Measurements from ENCODE around the gene FDXACB1.
A peak's percentile ranks its signal among the peaks of the same experiment; 100 is the strongest.
"Not testable (repeated sequence)": the region's sequence is repeated elsewhere in the genome, so short reads cannot be mapped to it uniquely, and the experiment has no call there.

Gene FDXACB1

DNA sequence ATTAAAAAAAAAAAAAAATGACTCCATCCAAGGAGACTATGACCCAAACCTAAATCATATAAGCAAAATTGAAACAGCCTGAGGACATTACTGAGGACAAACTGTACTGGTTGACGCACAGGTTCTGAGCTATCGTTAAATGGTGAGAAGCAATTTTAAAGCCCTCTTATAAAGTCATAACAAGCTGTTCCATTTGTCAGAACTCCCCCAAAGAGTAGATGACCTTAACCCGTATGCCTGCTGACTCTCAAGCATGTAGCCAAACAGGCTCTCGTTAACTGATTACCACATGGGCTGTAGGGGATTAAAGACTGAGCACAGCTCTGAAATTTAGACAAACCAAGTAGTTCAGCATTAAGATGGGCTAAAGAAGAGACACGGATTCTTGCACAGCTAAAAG, 30.4 kb upstream of the FDXACB1 start:
- no peak for DNase-seq

DNA sequence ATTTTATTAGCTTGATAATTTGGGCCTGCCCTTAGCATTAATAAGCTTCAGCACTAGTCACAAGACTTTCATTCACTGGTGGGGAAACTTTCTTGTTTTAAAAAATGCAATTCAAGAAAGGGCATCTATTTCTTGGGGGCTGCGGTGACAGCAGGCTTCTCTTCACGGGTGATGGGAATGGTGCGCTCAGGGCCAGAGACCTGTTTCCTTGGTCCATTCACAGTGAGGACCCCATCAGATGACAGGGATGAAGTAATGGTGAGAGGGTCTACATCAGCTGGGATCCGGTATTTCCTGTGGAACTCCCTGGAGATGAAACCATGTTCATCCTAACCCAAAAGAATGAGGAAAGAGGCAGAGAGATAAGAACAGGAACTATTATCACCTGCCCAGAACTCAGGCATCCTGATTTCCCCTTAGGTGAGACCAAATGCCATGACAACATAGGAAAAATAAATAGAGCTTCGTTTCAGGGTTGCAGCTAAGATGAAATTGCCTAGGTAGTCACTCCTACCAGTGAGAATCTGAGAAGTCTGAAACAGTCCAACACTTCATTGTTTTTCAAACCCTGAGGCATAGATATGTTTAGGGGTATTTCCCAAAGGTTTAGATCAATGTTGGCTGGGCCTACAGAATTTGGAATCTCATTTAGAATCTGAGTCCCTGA, 29.8 kb upstream of the FDXACB1 start:
- no peak for DNase-seq

DNA sequence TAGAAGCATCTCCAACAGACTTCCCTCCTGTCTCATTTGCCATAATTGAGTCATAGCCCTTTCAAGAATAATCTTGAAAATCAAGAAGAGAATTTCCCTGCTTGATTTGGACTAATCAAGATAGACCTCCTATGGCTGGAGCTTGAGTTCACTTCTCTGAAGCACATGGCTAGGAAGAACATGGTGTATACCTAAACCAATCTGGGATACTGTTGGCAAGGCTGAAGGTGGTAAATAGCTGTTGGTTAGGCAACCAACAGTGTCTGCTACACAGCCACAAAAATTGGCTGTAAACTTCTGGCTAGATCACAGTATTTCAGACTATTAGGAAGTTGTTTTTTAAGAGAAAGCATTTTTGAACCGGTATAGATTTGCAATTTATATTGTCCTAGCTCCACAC, 27.7 kb upstream of the FDXACB1 start:
- no peak for DNase-seq

DNA sequence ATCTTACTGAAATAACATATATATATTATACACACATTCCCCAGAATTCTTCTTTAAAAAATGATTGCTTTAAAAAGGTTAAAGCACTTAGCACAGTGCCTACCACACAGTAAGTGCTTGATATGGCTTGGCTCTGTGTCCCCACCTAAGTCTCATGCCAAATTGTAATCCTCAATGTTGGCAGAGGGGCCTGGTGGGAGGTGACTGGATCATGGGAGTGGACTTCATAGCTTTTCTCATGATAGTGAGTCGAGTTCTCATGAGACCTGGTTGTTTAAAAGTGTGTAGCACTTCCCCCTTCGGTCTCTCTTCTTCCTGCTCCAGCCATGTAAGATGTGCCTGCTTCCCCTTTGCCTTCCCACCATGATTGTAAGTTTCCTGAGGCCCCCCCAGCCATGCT, 26.4 kb upstream of the FDXACB1 start:
- no peak for DNase-seq

DNA sequence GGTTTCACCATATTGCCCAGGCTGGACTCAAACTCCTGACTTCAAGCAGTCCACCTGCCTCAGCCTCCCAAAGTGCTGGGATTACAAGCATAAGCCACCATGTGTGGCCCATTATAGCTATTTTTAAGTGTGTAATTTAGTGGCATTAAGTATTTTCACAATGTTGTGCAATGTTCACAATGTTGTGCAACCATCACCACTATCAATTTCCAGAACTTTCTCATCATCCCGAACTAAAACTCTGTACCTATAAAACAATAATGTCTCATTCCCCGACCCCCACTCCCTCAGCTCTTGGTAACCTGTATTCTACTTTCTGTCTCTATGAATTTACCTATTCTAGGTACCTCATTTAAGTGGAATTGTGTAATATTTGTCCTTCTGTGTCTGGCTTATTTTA, 7.9 kb upstream of the FDXACB1 start:
- DNase-seq: no peak

DNA sequence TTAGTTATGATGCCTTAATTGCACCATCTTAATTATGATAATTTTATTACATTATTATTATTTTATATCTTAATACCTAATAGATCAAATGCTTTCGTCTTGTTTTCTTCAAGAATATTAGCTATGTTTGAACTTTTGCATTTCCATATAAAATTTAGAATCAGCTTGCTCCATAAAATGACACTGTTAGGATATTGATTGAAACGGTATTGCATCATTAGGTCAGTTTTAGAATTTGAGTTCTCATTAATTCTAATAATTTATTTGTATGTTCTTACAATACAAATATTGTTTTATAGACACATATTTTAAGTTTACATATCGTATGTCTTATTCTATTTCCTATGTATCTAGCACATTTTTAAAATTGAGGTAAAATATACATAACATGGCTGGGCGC, 7.1 kb upstream of the FDXACB1 start:
- DNase-seq: no peak

DNA sequence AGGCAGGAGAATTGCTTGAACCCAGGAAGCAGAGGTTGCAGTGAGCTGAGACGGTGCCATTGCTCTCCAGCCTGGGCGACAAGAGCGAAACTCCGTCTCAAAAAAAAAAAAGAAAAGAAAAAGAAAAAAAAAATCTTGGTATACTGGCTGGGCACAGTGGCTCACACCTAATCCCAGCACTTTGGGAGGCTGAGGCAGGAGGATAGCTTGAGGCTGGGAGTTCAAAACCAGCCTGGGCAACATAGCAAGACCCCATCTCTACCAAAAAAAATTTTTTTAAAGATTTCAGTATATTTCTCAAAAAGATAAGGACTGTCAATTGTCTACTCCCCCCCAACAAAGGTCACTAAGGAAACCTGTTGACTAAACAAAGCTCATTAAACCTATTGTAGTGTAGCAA, 6.1 kb upstream of the FDXACB1 start:
- DNase-seq: not testable (repeated sequence)

DNA sequence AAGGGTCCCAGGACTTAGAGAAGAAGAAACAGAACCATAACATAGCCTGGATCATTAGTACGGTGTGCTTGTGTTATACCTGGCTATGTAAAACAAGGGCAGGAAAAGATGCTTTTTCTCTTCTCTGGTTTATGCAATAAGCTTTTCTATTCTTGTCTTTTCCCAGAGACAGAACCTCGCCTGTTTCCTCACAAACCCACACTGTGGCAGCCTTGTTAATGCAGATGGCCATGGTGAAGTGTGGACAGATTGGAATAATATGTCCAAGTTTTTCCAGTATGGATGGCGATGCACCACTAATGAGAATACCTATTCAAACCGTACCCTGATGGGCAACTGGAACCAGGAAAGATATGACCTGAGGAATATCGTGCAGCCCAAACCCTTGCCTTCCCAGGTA, 3.2 kb upstream of the FDXACB1 start:
- no peak for DNase-seq

DNA sequence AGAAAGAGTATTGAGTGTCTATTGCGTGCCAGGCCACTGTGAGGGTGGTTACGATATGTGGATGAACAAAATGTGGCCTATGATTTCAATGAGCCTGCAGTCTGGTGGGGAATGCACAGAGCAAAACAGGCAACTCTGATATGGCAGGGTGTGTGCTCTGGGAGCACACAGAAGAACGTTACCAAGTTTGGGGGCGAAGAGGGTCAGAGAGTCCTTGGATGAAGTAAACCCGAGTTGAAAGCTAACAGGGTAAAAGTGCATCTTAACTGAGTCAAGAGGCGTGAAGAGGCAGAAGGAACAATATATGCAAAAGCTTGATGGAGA, 634 bp upstream of the FDXACB1 start:
- no peak for DNase-seq

DNA sequence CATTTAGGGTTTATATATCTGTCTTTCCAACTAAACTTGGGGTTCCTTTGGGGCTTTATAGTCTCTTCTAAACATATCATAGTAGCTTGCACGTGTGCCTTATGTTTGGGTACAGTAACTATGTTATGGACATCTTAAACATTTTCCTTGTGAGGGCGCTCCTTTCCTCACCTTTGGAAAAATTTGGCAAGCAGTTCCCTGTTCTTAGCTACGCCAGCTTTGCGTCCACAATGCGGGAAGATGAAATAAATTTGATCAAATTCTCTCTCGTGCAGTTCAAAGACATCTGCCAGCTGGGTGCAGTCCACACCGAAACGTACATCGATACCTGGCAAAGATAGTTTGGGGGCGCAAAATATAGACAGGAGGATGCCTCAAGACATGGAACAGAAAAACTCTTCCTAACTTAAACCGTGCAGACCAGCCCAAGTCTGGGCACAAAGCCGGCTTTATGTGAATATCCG, 548 bp downstream of the FDXACB1 start:
- peak; percentile 30 for DNase-seq

DNA sequence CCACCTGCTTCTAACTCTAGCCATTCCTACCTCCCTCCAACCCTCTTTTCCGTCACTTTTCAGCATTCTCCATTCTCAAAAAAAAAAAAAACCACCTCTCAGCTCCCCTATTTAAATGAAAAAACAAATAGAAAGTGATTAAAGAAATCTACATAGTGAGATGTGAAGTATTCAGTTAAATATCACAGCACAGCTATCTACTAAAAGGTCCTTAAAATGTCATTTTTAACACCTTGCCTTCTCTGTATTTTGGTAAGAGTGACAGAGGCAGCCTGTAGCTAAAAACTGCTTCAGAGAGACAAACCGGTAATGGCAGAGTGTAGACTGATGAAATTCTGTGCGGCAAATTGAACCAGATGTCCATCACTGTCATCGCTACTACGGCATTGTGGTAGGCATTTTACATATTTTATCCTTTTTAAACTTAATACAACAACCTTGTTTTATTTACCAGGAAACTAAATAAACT, 7.2 kb downstream of the FDXACB1 start:
- DNase-seq: no peak

DNA sequence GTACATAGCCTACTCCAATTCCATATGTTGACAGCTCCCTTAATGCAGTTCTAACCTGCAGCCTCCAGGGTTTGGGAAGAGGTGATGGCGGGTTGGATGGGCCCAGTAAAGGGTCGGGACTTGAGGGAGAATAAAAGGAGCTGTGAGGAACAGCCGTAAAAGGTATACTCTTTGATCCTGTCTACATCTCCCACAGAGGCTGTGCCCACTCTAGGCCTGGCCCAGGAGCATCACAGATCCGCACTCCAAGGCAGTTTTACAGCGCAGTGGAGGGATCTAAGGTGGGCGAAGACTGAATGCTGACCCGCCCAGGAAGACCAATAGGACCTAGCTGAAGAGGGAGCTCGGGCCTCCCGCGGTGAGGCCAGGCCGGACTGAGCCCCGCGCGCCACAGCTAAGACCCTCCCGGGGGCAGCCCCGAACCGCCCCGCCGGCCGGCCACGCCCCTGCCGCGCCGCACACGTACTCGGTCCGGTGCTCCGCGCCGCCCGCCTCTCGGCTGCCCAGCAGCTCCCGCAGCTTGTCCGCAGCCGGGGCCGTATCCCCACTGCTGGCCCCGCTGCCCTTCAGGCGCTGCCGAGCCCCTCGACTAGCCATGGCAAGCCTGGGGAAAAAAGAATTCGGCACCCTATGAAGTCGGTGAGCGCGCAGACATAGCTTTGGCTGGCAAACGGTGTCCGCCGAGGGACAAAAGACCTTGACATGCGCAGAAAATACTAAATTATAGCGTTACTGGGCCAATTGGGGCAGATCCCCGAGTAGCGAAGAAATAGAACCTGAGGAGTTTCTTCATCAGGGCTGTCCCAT, 7.9 kb downstream of the FDXACB1 start, which contains the start of gene ALG9:
Gene ALG9, minus strand, starts transcription at position 696 of the 807 bp plus-strand sequence. Its CDS starts 99 bp downstream, at position 597.
- DNase-seq: peak; percentile 70

DNA sequence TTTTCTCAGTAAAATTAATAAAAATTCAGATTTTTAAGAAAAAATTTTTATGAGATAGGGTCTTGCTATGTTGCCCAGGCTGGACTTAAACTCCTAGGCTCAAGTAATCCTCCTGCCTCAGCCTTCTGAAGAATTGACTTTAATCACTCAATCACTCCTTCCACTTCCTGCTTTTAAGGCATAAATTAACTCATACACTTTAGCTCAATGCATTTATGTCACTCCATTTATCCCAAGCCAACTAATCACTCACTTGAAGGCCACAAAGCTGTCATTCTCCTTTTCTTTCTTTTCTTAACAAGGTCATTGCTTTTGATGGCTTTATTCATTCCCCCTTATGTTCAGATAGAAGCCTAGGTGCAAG, 8.5 kb downstream of the FDXACB1 start:
- DNase-seq: no peak

DNA sequence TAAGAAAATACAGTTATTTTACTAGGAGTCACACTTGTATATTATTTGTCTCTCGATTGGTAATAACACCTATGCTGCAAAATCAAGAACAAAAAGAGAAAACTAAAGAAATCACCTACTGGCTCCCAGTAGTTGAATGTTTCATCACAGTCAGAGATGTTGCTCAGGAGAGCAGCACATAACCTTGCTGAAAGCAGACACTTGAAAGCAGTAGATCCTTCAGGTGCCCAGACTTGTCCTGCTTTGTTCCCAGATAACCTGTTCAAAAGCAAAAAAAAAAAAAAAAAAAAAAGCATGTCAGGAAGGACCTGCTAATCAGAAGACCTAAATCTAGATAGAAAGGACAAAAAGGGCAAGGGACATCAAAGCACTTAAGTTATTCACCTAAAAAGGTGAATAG, 8.9 kb downstream of the FDXACB1 start:
- no peak for DNase-seq

DNA sequence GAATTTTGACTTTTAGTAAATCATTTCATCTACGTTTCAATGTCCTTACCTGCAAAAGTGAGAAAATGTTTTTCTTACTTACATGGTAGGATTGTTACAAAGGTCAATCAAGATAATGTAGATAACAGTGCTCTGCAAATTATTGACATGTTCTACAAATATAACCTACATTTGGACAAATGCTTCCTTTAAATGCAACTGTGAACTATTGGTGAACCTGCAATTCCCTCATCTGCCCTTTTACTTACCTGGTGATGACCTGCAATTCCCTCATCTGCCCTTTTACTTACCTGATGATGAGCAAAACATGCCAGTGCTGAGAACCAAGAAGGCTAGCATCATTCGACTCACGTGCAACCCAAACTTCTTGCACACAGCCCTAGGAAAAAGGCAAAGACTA, 18.7 kb downstream of the FDXACB1 start:
- DNase-seq: no peak

DNA sequence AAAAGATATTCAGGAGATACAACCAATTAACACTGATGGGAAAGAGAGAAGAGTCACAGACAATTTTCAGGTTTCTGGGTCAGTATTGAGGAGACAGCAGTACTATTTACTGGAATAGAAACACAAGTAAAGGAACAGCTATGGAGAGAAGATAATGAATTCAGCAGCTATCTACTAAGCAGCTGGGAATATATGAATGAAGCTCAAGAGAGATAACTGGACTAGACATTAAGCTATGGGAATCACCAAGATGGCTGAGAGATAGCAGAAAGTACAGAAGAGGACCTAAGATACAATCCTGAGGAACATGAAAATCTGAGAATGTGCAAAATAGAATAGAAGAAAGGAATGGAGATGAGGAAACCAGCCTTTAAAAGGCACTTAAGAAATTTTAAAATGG, 23.5 kb downstream of the FDXACB1 start:
- no peak for DNase-seq

DNA sequence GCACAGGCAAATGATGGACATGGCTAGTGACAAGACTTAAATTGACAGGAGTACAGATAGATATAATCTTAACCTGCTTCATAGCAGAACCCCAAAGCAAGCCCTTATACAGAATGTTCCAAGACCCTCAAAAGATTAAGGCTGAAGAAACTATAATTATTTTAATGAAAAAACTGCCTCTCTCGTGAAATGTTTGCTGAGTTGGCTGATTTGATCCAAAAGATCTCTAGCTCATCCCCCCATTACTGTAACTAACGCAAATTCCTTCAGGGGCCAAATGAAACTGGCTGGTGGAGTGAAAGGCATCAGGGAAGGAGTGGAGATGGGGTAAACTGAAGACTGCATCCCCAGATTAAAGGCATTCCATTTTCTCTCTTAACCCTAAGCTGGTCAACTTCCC, 26.9 kb downstream of the FDXACB1 start:
- no peak for DNase-seq

DNA sequence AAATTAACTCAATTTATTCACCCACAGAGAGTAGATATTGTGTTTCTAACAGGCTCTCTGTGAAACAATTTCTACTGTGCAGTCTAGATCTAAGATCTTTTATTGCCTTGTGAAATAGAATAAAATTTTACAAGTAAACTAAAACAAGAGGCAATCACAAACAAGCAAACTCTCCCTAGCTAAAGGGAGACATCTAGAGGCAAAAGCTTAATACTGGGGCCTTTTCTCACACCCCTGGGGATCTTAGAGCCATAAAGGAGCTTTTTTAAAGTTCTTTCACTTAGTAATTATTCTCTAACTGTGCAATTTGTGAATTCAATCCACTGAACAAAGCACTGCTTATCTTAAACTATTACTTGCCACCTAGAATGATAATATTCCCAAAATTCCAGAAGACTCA, 27.3 kb downstream of the FDXACB1 start:
- no peak for DNase-seq

DNA sequence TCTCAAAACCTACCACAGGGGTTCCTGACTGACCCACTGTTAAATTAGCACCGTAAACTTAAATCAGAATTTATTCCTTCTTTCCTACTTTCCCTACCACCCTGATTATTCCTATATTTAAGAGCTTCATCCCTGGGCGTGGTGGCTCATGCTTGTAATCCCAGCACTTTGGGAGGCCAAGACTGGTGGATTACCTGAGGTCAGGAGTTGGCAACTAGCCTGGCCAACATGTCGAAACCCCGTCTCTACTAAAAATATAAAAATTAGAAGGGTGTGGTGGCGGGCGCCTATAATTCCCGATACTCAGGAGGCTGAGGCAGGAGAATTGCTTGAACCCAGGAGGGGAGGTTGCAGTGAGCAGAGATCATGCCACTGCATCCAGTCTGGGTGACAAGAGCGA, 27.9 kb downstream of the FDXACB1 start:
- DNase-seq: no peak

DNA sequence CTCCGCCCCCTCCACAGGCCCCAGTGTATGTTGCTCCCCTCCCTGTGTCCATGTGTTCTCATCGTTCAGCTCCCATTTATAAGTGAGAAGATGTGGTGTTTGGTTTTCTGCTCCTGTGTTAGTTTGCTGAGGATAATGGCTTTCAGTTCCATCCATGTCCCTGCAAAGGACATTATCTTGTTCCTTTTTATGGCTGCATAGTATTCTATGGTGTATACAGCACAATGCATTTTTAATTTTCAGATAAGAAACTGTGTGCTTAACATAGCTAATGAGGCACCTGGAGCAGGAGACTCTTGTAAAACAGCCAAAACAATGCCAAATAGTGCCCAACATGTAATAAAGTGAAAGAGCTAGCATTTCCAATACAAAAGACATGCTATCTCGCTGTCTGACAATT, 29.3 kb downstream of the FDXACB1 start:
- no peak for DNase-seq

DNA sequence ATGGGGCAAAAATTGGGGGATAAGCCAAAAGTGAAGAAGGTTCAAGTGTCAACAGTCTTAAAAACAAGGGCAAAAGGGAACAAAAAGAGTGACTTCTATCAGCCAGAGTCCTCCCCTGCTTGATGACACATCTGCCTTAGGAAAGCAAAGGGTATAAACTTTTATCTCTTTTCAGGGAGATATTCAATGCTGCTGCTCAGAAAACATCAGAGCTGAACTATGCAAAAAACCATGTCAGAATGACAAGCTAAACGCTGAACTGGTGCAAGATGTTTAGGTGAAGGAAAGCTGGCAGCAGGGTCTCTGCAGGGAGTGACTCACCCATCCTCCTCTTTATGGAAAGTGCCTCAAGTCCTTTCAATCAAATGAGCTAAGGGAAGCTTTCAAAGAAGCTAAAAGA, 32.3 kb downstream of the FDXACB1 start:
- no peak for DNase-seq

DNA sequence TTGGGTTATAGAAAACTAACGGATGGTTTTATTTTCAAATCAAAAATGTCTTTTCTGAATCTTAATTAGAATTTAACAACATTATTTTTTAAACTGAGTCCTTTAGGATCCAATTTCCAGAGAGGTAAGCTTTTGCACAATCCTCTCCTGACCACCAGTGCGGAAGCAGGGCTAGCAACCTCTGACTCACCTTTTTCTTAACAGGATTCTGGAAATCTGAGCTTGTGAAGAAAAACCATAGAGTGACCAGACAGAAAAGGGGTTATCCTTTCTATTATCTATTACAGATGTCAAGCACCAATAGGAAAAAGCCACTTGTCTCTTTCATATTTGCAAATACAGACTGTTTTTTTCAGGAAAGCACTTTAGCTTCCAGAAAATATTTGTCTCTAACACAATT, 32.9 kb downstream of the FDXACB1 start:
- no peak for DNase-seq

DNA sequence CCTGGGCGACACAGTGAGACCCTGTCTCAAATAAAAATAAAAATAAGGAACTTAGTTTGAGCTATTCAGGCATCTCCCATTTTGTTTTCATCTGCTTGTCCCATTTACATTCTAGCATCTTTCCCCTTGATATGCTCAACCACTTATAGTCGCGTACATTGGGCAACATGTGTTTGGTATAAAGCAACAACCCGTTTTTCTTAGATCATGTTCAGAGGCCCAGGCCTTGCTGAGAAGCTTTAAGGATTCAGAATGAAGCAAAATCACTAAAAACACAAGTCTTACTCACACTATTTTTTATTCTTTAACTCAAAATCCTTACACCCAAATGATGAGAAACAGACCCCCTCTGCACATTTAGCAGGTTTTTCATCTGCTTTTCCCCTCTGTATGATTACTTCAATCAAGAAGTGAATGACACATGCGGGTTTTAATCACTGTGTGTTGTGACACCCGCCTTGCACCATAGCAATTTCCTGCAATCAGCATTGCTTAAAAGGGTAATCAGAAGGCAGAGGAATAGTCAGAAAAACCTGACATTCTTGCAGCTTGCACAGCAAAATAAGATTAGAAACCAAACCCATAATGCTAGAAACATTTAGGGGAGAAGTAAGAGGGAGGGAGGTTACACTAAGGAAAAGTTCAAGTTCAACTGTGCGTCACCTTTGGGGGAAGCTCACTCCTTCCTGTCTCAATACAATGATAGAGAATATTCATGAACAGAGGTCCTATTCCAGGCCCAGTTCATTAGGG, 33.5 kb downstream of the FDXACB1 start:
- no peak for DNase-seq

DNA sequence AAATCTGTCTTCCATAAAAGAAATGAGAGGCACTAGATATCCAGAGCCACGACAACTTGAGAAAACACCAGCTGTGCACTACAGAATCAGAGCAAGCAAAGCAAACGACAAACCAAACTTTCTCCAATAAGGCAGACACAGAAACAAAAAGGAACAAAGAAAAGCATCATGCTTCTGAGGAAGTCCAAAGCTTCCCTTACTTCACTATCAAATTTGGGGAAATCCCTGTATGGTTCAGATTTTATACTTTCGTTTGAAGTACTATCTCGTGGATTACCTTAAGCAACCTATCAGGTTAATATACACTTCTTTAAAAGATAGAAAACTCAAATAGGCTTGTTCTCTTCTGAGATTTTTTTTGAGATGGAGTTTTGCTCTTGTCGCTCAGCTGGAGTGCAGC, 35.3 kb downstream of the FDXACB1 start:
- DNase-seq: no peak

Data from COR-L47 (cell line).